Measurements from ENCODE around the gene SNTB2. TPM values are rescaled to one million over a fixed set of nuclear protein-coding genes. Genes with fewer than 3 reads are reported as not detected.

The SNTB2 gene
- total and polyA plus RNA-seq, 2 of the 4 experiments (the other 2 are of a cell fraction), result 23.5 to 47.5 TPM

DNA sequence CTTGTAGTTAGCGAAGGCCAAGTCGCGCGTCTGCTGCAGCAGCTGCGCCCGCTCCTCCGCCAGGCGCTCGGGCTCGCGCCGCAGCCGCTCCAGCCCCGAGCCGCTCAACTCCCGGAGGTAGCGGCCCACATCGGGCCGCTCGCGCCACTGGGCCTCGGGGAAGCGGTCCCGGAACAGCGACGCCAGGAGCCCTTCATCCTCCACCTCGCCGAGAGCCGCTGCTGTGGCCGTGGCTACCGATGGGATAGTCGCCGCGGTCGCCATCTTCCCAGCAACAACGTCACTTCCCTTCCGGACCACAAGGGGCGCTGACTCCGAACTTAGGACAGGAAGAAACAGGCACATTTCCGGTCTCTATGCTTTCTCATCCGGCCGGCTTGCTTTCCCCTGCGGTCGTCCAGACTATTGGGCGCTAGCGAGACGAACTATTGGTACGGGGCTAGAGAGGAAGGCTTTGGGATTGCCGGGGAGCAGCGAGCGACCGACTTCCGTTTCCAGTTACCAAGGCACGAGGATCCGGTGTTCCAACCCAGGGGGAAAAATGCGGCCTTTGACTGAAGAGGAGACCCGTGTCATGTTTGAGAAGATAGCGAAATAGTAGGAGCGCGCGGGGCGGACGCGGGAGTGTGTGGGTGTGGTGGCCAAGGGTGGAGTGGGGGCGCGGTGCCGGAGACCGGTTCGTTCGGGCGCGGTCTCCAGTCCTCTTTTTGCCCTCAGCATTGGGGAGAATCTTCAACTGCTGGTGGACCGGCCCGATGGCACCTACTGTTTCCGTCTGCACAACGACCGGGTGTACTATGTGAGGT, 152.5 kb downstream of the SNTB2 start, which contains the start of the genes COG8 and NIP7:
Gene COG8 (minus strand): TSS at position 276 of the 806 bp plus-strand sequence. CDS start 12 bp downstream, at position 264.
Gene NIP7 (plus strand): TSS at position 484 of the 806 bp plus-strand sequence. CDS start 58 bp downstream, at position 542.
- Histone ChIP-seq H3K9me3 (ENCODE audit: control insufficient read depth, insufficient read depth, low read length) (no peaks in the 10 kb centered on the region), H3K9ac (ENCODE audit: low read depth, low read length) (peak within 1 kb of the TSS; percentile 83), H3K14ac (replicated peaks; ENCODE audit: low read depth, low read length) (peak within 1 kb of the TSS; percentile 93), H3K4me1 (ENCODE audit: control insufficient read depth, insufficient read depth, low read length) (peaks cover 4% of the 10 kb centered on the region), H2BK5ac (ENCODE audit: low read depth, low read length, poor library complexity, severe bottlenecking) (peak within 1 kb of the TSS; percentile 75), H3K18ac (ENCODE audit: low read depth, low read length) (no peak within 1 kb of the TSS), H2AFZ (replicated peaks; ENCODE audit: low read length, poor library complexity) (peak within 1 kb of the TSS; percentile 98), H2AK9ac (replicated peaks; ENCODE audit: low read depth, low read length, poor library complexity) (peak within 1 kb of the TSS; percentile 97), H3K4me2 (ENCODE audit: low read depth, low read length) (peak within 1 kb of the TSS; percentile 95), H3K23ac (ENCODE audit: low read depth, low read length) (peak within 1 kb of the TSS; percentile 91), H2BK20ac (ENCODE audit: low read depth, low read length) (no peak within 1 kb of the TSS), H2BK15ac (ENCODE audit: low read depth, low read length) (no peak within 1 kb of the TSS; the same call in 2 of the 3 replicates), H3K36me3 (ENCODE audit: control insufficient read depth, insufficient read depth, low read length) (peaks cover 26% of the 10 kb centered on the region), H2BK120ac (ENCODE audit: low read depth, low read length) (no peak within 1 kb of the TSS; the same call in 1 of the 2 replicates), H4K20me1 (ENCODE audit: insufficient read depth, low read length) (no peaks in the 10 kb centered on the region), H4K5ac (ENCODE audit: low read depth, low read length) (peak within 1 kb of the TSS; percentile 32), H4K91ac (ENCODE audit: insufficient read depth, low read depth, low read length) (peak within 1 kb of the TSS; percentile 72), H4K8ac (ENCODE audit: low read depth in 2 of 2, low read length in 2 of 2) (peak within 1 kb of the TSS; percentile 70 to 84), H3K4ac (ENCODE audit: low read depth, low read length) (peak within 1 kb of the TSS; percentile 90), H3K27ac (ENCODE audit: insufficient read depth, low read length) (peak within 1 kb of the TSS; percentile 68), H3K56ac (ENCODE audit: extremely low read depth, insufficient read depth, low read length) (peak within 1 kb of the TSS; percentile 63), H3K4me3 (ENCODE audit: insufficient read depth, low read depth, low read length) (peak within 1 kb of the TSS; percentile 69), H3K27me3 (ENCODE audit: control insufficient read depth, insufficient read depth, low read length) (no peaks in the 10 kb centered on the region), H3K9me1 (ENCODE audit: insufficient read depth, low read length) (no peaks in the 10 kb centered on the region), H3K79me1 (ENCODE audit: low read depth in 1 of 2, low read length in 2 of 2) (peaks cover 29 to 58% of the 10 kb centered on the region in 2 experiments), H2AK5ac (ENCODE audit: low read depth, low read length) (peak within 1 kb of the TSS; percentile 84)
- WGBS, 2 experiments (ENCODE audit: extremely low coverage in 2 of 2, insufficient read length in 1 of 2), result 1% methylated on average over 45 of the region's 77 CpGs; no CpG with 5 or more reads in 1 of the 2 experiments
- ChIA-PET CTCF (no interaction called here), POLR2A (ENCODE audit: unreplicated experiment) (interaction anchor here (0.6 kb wide), 1 partner anchor 10 kb away, joined by 5 read pairs; no protein-coding TSS in a partner anchor)
- intact Hi-C loops (cut with micrococcal nuclease) (loop anchor here (1.0 kb wide), 1 partner anchor 415 kb away; the partner anchor contains the start of gene NOB1), in situ Hi-C loops (cut with MboI; ENCODE audit: low sequenced_read_pairs) (no loop called here), dilution Hi-C loops (cut with HindIII; ENCODE audit: low sequenced_read_pairs, unreplicated experiment) (no loop called here)
- DNase-seq (peak; percentile 98), ATAC-seq (ENCODE audit: low read depth) (peak; percentile 97)
- TSS peak; percentile 55 for BruUV-seq (replicated peaks)
- TF ChIP-seq RCOR1 (IDR thresholded peaks at IDR 0.05; ENCODE audit: insufficient replicate concordance, low read length) (no peak), NFE2L2 (IDR thresholded peaks at IDR 0.05; ENCODE audit: low read depth, low read length) (no peak), CHD1 (IDR thresholded peaks at IDR 0.05; ENCODE audit: low read depth, low read length) (no peak; the same call in 1 of the 2 replicates), MAZ (IDR thresholded peaks at IDR 0.05; ENCODE audit: borderline replicate concordance, low read depth, low read length) (no peak), MXI1 (IDR thresholded peaks at IDR 0.05; ENCODE audit: borderline replicate concordance, low read depth, low read length) (peak; percentile 82; the same call in 1 of the 2 replicates), RAD21 (IDR thresholded peaks at IDR 0.05; ENCODE audit: low read length) (no peak), CEBPB (IDR thresholded peaks at IDR 0.05; ENCODE audit: low read depth, low read length) (no peak), MAFK (IDR thresholded peaks at IDR 0.05; ENCODE audit: low read depth, low read length) (no peak), RFX5 (IDR thresholded peaks at IDR 0.05; ENCODE audit: low read depth, low read length) (no peak), SMC3 (IDR thresholded peaks at IDR 0.05; ENCODE audit: low read depth, low read length) (no peak), BHLHE40 (IDR thresholded peaks at IDR 0.05; ENCODE audit: low read depth, low read length) (no peak), POLR2A (IDR thresholded peaks at IDR 0.05; ENCODE audit: low read depth, low read length) (peak; percentile 80)
- TF ChIP-seq, protein P1, sequence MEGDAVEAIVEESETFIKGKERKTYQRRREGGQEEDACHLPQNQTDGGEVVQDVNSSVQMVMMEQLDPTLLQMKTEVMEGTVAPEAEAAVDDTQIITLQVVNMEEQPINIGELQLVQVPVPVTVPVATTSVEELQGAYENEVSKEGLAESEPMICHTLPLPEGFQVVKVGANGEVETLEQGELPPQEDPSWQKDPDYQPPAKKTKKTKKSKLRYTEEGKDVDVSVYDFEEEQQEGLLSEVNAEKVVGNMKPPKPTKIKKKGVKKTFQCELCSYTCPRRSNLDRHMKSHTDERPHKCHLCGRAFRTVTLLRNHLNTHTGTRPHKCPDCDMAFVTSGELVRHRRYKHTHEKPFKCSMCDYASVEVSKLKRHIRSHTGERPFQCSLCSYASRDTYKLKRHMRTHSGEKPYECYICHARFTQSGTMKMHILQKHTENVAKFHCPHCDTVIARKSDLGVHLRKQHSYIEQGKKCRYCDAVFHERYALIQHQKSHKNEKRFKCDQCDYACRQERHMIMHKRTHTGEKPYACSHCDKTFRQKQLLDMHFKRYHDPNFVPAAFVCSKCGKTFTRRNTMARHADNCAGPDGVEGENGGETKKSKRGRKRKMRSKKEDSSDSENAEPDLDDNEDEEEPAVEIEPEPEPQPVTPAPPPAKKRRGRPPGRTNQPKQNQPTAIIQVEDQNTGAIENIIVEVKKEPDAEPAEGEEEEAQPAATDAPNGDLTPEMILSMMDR (conservative IDR thresholded peaks at IDR 0.05; ENCODE audit: low read depth, low read length), result peak; percentile 87
- TF ChIP-seq, protein P2, sequence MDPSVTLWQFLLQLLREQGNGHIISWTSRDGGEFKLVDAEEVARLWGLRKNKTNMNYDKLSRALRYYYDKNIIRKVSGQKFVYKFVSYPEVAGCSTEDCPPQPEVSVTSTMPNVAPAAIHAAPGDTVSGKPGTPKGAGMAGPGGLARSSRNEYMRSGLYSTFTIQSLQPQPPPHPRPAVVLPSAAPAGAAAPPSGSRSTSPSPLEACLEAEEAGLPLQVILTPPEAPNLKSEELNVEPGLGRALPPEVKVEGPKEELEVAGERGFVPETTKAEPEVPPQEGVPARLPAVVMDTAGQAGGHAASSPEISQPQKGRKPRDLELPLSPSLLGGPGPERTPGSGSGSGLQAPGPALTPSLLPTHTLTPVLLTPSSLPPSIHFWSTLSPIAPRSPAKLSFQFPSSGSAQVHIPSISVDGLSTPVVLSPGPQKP (IDR thresholded peaks at IDR 0.05; ENCODE audit: borderline replicate concordance, low read depth, low read length), result no peak

All from IMR-90 (cell line).